HG02571 (cell line): ENCODE results near the gene RARB.
A peak's percentile ranks its signal among the peaks of the same experiment; 100 is the strongest.

ENCODE experiments used
- ATAC-seq: cut with Tn5 transposase; IDR thresholded peaks from one replicate; pipeline ENCODE4 v1.9.1; 2021; ENCODE audit warnings: mild to moderate bottlenecking, moderate library complexity; ENCODE audit not compliant: unreplicated experiment

RARB gene

DNA sequence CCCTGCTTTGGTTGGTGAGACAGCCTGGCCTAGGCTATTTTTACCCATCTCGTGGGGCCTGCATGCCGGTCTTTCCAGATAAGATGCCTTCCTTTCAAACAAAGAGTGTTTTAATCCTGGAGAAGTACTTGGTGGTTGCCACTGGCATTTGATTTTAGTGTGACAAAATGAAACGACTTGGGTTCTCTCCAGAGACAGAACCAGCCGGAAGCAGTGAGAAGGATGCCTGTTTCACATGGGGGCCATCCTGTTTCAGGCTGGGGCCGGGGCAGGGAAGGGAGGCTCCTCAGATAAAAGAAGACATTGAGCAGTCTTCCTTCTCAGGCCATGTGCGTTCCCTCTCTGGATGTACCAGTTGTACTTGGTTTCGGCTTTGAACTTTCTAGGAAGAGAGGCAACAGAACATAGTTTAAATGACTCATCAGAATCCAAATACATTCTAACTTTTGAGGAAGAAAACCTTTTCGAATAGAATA, 161.8 kb downstream of the RARB start:
- ATAC-seq = no peak

GRCh38 chr3:25592510-25592968, 164.5 kb downstream of the RARB start:
- no peak for ATAC-seq

- ATAC-seq = no peak
Observed at GRCh38 chr3:25593001-25593400, 164.9 kb downstream of the RARB start.

DNA sequence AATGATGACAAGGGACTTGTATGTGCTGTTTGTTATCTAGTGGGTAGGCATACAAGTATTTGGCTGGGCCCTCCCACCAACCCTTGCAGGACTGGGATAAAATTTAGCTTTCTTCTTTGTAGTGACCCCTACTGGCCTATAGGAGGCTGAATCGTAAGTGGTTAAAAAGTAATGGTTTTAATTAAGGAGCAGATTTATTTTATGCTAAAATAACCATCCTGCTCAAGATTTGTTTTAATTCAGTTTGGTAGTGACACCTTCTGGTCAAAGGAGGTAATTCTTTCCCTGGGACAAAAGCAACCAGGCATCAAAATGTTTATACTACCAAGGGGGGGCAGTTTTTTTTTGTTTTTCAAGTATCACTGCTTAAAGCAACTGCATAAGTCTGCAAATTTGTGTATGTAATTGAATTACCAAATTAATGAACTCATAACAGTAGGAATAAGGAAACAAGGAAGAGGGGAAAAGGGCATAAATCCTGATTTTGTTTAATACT, 166.0 kb downstream of the RARB start:
- ATAC-seq = peak; percentile 46

DNA sequence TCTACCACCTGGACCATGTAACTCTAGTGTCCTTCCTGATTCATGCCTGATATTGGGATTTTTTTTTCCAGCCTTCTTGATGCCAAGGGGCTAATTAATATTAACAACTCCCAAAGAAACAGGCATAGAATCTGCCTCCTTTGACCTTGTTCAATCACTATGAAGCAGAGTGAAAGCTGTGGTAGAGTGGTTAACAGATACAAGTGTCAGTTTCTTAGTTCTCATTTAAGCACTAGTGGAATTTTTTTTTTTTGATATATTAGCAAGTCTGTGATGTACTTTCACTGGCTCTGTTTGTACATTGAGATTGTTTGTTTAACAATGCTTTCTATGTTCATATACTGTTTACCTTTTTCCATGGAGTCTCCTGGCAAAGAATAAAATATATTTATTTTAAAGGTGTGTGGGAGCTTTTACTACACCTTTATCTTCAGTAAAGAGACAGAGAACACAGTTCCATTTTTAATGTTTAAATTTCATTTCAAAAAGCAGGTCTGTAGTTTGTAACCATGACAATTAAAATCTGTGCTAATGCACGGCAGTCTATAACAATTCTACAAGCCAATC, 169.6 kb downstream of the RARB start:
- no peak for ATAC-seq

- ATAC-seq = no peak
Observed at GRCh38 chr3:25603703-25604102, 175.6 kb downstream of the RARB start.

GRCh38 chr3:25604107-25604805, 176.2 kb downstream of the RARB start:
- ATAC-seq = no peak

GRCh38 chr3:25610167-25610566, 182.1 kb downstream of the RARB start:
- ATAC-seq = no peak

GRCh38 chr3:25610779-25611178, 182.7 kb downstream of the RARB start:
- no peak for ATAC-seq

- ATAC-seq = no peak
Observed at GRCh38 chr3:25611193-25611592, 183.1 kb downstream of the RARB start.

GRCh38 chr3:25618028-25618427, 190.0 kb downstream of the RARB start:
- ATAC-seq = no peak

DNA sequence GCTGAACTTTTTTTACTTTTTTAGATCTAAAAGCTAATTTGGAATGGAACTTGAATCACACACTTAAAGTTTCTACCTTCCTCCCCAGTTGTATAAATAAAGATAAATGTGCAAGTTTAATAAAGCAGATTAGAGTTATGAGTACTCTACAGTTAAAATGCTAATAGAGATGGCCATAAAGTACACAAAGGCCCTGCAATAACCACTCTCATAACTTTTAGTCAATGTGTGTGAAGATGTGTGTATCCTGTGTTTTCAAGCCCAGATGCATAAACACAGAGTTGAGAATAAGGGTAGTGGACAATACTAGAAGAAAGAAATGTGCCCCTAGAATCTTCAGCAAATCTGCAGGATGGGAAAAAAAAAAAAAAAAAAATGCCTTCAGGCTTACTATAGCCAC, 191.3 kb downstream of the RARB start:
- ATAC-seq = no peak

GRCh38 chr3:25620493-25620892, 192.4 kb downstream of the RARB start:
- no peak for ATAC-seq

- ATAC-seq = no peak
Observed at GRCh38 chr3:25621087-25621486, 193.0 kb downstream of the RARB start.

GRCh38 chr3:25631989-25632388, 203.9 kb downstream of the RARB start:
- ATAC-seq = no peak

DNA sequence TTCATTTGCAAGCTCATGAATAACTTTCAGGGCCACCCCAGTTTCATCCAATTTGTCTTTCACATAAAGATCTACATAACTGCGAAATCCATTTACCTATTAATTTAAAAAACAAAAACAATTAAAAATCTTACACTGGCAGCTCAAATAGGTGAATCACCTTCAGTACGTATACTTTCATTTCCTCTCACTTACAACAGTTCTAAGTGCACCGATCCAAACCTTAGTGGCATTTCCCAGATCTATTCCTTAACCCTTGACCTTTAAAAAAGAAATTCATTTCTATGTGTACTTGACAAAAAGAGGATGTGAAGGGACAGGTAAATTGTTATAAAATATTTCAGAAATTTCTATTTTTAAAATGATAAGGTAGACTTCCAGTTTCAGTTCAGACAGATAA, 205.9 kb downstream of the RARB start:
- ATAC-seq = no peak

DNA sequence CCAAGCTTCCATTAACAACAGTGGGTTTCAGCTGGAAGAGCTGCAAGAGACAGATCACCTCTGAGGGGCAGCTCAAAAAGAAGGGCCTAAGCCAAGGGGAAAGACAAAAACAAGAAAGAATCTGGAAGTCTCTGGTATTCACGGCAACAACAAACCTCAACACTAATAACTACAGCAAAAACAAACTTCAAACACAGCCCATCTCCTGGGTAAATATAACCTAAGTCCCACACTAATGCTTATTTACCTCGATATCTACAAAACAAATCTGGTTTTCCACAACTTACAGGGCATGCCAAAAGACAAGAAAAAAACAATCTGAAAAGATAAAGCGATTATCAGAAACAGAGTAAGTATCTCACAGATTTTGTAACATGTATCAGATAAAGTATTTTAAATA, 207.0 kb downstream of the RARB start:
- ATAC-seq = no peak
